CD4-positive, alpha-beta T cell treated with Interleukin-4 for 4 hours (primary cell): ENCODE measurements around the gene NPDC1.
"Not testable (repeated sequence)": the region's sequence is repeated elsewhere in the genome, so short reads cannot be mapped to it uniquely, and the experiment has no call there.

Experiments
- DNase-seq: peaks from one replicate; pipeline ENCODE4 v3.0.0-alpha.2; 2020

The NPDC1 gene

GRCh38 chr9:137009217-137009616, 36.8 kb downstream of the NPDC1 start:
- no peak for DNase-seq

DNA sequence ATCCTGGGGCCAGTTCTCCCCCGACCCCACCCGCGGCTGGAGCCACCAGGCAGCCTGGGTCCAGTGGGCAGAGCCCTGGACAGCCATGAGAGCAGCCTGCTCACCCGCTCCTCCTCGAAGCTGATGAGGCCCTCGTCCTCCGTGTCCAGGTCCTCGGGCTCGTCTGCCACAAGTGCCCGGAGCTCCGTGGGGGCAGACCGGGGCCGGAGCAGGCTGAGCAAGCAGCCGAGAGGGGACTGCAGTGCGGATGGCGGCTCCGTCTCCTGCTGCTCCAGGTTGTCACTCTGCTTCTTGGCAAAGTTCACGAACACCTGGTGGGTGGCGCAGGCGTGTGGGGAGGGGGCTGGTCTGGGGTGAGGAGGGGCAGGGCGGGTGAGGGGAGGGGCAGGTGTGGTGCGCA, 37.7 kb downstream of the NPDC1 start:
- no peak for DNase-seq

DNA sequence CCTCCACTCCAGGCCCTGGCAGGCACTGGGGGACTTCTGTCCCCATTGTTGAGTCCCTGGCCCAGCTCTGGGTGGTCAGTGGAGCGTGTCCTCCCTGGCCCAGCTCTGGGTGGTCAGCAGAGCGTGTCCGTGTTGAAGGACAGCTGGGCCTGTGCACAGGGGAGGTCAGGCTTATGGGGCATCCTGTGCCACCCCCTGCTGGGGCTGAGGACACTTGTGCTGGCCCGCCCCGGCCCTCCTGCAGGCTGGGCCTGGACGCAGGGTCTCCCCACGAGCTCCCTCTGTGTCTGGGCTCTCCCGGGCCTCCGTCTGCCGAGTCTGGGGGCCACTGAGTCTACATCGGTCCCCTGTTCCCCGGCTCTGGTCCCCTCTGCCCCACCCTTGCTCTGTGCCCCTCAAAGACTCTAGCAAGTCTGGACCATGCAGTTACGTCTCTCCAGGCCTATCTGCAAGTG, 38.1 kb downstream of the NPDC1 start:
- no peak for DNase-seq

DNA sequence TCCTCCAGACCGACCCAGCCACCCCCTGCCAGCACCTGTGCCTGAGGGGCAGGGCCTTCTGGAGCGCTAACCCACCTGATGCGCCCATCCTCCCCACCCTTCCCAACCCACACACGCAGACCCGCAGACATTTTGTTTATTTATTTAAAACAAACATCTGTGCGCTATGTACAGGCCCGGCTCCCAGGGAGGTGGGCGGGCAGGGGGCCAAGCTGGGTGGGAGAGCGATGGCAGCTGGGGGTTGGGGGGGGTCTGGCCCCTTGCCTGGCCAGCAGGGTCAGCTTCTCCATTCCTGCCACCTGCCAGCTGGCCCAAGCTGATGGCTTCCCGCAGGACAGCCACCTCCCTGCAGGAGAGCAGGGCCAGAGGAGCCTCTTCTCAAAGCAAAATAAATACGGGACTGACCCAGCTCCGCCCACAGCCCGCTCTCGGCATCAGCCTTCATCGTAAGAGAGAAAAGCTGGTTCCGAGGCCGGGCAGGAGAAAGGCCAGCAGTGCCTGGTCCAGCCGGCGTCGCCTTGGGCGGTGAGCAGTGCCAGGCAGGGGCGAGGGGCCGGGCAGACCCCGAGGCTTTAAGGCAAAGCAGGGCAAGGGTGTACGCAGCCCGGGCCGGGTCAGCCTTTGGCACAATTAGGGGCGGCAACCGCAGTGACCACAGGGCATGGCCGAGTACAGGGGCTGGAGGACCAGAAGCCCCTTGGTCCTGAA, 38.7 kb downstream of the NPDC1 start:
- DNase-seq: no peak

DNA sequence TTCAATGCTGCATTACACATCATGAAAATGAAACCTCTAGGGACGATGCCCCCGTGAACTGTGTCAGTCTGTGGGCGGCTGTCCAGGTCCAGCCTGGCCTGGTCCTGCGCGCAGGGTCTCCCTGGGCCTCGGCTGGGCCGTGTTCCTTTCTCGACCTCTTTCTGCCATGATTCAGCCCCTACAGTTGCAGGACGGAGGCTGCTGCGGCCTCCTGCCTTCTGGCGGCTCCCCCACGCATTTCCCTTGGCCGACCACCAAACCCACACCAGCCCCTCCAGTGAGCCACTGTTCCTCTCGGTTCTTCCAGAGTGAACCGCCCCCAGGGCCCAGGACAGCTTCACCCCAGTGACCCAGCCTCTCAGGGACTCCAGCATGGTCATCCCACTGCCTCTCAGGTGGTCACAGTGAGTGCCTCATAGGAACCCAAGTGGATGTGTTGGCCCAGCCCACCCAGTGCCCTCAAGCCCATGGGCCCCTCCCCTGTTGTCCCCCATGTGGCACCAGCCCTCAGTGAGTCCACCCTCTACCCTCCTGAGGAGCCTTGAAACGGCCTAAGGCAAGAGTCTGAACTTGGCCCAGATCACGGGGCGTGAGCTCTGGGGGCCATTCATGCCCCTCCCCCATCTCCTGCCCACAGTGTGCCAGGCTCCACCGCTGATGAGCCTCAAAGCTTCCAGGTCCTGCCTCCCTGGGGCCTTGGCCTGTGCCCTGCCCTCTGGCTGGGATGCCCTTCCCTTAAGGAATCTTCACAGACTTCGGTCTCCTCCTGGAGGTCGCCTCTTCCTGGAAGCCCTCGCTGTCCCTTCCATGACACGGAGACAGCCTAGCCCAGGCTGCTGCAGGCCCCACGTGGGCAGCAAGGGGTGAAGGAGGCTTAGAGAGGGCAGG, 39.6 kb downstream of the NPDC1 start:
- no peak for DNase-seq

GRCh38 chr9:137004285-137004684, 41.7 kb downstream of the NPDC1 start:
- not testable (repeated sequence) for DNase-seq

GRCh38 chr9:137002646-137003041, 43.3 kb downstream of the NPDC1 start:
- no peak for DNase-seq

- no peak for DNase-seq
These were observed 43.9 kb downstream of the NPDC1 start for GRCh38 chr9:137001857-137002645.

DNA sequence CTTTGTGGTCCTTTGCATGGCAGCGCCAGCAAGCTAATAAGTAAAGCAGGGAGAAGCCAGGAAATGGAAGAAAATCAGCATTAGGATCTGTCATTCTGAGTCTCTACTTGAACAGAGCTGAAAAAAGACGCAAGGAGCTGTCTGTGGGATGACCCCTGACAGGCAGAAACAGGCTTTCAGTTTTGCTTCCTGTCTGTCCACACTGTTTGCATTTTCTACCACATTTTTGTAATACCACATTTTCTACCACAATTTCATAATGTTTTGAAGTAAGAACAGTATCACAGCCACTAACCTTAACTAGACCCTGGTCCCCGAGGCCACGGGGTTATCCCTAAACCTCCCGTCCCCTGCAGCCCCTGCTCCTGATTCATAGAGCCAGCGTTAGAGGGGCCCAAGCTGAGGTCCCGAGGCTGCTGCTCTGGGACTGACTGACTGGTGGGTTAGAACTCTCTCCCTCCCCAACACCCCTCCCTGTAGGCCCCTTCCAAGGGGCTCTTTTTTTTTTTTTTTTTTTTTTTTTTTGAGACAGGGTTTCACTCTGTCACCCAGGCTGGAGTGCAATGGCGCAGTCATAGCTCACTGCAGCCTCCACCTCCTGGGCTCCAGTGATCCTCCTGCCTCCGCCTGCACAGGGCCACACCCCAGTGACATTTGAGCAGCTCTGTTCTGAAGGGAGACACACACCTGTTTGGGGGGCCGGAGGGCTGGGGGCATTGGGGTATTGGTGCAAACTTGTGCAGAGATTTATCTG, 45.6 kb downstream of the NPDC1 start:
- DNase-seq: peak; percentile 44

DNA sequence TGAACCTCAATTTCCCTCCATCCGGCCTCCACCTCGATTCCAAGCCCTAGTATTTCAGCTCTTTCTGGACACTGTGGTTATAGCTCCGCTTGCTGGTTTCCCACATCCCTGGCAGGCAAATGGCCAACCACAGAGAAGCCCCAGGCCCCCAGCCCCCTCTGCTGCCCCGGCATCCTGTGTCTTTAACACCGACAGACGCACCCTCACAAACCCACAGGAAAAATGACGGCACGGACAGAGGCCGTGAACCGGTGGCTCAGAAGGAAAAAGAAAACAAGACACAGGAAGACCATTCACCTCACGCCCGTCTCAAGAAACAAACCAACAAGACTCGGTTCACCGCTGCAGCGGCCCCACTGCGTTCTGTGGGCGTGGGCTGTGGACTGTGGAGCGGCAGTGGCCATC, 48.1 kb downstream of the NPDC1 start:
- DNase-seq: peak; percentile 42

- no peak for DNase-seq
These were observed 48.6 kb downstream of the NPDC1 start for GRCh38 chr9:136997371-136997770.

GRCh38 chr9:136996361-136997292, 49.4 kb downstream of the NPDC1 start, which contains the start of gene CLIC3:
TSS of gene CLIC3 (minus strand) at chr9:136996568. CDS start at chr9:136996543, 25 bp downstream.
- DNase-seq: peak; percentile 63

- no peak for DNase-seq
These were observed 50.1 kb downstream of the NPDC1 start for GRCh38 chr9:136995772-136996311.

DNA sequence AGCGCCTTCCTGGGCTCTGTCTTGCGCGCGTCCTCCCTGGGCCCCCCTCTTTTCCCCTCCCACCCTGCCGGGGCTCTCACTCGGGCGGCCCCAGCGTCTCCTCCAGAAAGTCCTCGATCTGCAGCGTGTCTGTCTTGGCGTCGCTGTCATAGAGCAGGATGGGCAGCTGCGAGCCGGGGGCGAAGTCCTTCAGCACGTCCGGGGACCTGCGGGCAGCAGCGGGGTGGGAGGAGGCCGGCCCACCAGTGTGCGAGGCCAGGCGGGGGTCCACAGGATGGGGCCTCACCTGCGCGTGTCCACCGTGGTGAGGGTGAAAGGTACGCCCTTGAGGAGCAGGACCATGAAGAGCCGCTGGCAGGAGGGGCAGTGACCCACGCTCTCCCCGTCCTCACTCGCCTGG, 50.6 kb downstream of the NPDC1 start:
- DNase-seq: no peak

DNA sequence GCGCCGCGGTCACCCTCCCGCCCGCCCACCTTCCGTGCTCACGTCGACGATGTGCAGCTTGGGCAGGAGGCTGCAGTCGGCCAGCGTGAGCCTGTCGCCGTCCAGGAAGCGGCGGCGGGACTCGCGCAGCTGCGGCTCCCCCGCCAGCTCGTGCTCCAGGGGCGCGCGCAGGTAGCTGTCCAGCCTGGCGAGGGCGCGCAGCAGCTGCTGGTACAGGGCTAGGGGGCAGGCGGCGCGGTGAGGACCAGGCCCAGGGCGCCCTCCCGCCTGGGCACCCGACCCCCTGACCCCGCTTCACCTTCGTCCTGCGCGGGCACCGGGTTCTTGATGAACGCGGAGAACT, 51.1 kb downstream of the NPDC1 start:
- DNase-seq: no peak

GRCh38 chr9:136994180-136994887, 51.6 kb downstream of the NPDC1 start:
- no peak for DNase-seq

GRCh38 chr9:136992819-136993369, 53.1 kb downstream of the NPDC1 start:
- no peak for DNase-seq

GRCh38 chr9:136991993-136992818, 53.8 kb downstream of the NPDC1 start, which contains the start of gene PAXX:
TSS of gene PAXX (plus strand) at chr9:136992422. CDS start at chr9:136992444, 22 bp downstream.
- DNase-seq: peak; percentile 89
